Epithelial cell of esophagus (primary cell): ENCODE data around the gene NFKBIZ.

Experiments
- DNase-seq: peaks from one replicate; pipeline ENCODE4 v3.0.0; 2010; ENCODE audit warnings: low read depth
- H3K4me3 ChIP-seq: 2 replicates; pipeline ENCODE4 v1.5.1; 2011; ENCODE audit warnings: mild to moderate bottlenecking, low read length, control low read depth
- CTCF ChIP-seq: IDR thresholded peaks from 2 replicates; pipeline ENCODE4 v1.5.1; 2011; ENCODE audit warnings: low read depth, mild to moderate bottlenecking, low read length, control low read depth, inconsistent platforms; ENCODE audit not compliant: insufficient read depth; ENCODE audit errors: missing control alignments

The NFKBIZ gene

GRCh38 chr3:101842935-101843330 is 6.4 kb upstream of the NFKBIZ start:
- DNase-seq: no peak
- TF ChIP-seq CTCF: no peak
- no peak overlapping the region for H3K4me3 ChIP-seq

DNA sequence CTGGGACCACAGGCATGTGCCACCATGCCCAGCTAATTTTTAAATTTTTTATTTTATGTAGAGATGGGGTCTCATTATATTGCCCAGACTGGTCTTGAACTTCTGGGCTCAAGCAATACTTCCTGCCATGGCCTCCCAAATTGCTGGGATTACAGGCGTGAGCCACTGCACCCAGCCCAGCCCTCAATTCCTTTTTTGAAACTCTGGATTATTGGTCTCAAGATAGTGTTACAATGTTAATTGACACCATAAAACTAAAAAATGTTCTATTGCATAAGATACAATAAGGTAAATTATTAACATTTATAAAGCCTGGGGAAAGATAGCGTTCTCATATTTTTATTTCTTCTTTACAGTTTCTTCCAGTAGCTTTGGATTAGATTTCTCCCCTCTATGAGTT is 3.9 kb upstream of the NFKBIZ start:
- no peak for DNase-seq
- TF ChIP-seq CTCF: no peak
- no peak overlapping the region for H3K4me3 ChIP-seq

- DNase-seq: peak; percentile 75
- no peak overlapping the region for H3K4me3 ChIP-seq
- no peak for TF ChIP-seq CTCF
Measured at GRCh38 chr3:101846709-101847108, 2.6 kb upstream of the NFKBIZ start.

GRCh38 chr3:101847328-101847727 is 2.0 kb upstream of the NFKBIZ start:
- no peak overlapping the region for H3K4me3 ChIP-seq
- TF ChIP-seq CTCF: no peak
- peak; percentile 68 for DNase-seq

DNA sequence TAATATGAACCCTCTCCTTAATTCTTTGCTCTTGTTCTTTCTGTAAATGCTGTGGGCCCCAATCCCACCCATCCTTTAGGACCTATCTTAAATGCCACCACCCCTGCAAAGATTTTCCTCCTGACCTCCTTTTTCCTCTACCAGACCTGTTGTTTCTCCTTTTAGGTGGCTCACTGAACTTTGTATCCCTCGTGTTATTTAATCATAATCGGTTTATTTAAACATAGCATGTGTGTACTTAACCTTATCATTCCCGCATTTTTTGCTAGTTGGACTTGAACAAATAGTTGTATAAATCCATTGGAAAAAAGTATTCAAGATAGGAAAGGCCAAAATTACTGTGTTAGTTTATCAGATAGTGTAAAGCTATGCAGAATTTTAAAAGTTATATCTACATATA is 988 bp upstream of the NFKBIZ start:
- H3K4me3 ChIP-seq: no peak overlapping the region
- no peak for TF ChIP-seq CTCF
- DNase-seq: no peak

- no peak for DNase-seq
- H3K4me3 ChIP-seq: peak overlapping the region; percentile 88
- no peak for TF ChIP-seq CTCF
Measured at GRCh38 chr3:101849714-101850245, 466 bp downstream of the NFKBIZ start.

DNA sequence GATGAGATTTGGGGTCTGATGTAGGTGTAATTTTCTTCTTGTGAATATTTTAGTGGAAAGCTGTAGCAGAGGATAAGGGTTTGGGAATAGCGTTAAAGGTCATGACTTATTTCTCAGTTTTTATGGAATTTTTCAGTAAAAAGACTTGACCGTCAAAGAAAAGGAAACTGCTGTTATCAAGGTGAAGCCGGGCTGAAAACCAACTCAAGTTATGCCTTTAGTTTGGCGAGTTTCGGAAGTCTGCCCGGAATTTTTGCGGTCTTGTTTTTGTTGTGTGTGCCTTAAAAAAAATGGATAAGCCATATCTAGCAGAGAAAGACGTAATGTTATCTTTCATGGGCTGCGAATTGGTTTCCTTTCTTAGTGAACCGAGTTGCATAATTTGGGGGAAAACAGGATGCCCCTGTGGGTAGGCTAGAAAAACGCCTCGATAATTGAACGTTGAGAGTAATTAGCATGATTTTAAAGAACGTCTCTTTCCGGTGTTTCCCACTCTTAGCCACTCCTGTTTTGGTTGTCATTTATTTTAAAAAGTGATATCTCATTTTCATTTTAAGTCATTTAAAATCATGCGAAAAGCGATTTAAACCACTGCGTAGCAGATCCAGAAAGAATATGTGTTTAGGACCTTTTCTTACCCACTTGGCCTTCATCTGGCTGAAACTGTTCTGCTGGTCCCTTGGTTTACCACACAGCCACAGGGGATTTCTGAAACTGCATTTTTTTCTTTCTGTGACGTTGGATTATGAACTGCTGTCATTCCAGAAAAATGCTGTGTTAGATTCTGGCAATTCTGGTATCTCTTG is 1.1 kb downstream of the NFKBIZ start:
- no peak for DNase-seq
- TF ChIP-seq CTCF: no peak
- peak overlapping the region; percentile 88 for H3K4me3 ChIP-seq
